Gastrocnemius medialis (tissue), 4 donors: Measurements from ENCODE around the gene SRCAP.

Experiments
- POLR2A ChIP-seq, 2 donors: fragments of 450-650 bp; IDR thresholded peaks; one replicate each; pipeline ENCODE4 v1.6.1; 2017; ENCODE audit warnings: antibody characterized with exemption in 2 of 2, mild to moderate bottlenecking in 2 of 2, moderate library complexity in 2 of 2
- TF ChIP-seq, protein P1 (sequence below), 5 experiments: fragments of 450-650 bp in 3 of 5; fragments of 200-600 bp in 2 of 5; sonication (generic) in 2 of 5; IDR thresholded peaks in 4 of 5; conservative IDR thresholded peaks in 1 of 5; 1 replicate in 4 of 5; 2 replicates in 1 of 5; pipeline ENCODE4 v1.5.1; 2016 to 2019; ENCODE audit warnings: antibody characterized with exemption in 5 of 5, mild to moderate bottlenecking in 3 of 5, moderate library complexity in 3 of 5

DNA sequence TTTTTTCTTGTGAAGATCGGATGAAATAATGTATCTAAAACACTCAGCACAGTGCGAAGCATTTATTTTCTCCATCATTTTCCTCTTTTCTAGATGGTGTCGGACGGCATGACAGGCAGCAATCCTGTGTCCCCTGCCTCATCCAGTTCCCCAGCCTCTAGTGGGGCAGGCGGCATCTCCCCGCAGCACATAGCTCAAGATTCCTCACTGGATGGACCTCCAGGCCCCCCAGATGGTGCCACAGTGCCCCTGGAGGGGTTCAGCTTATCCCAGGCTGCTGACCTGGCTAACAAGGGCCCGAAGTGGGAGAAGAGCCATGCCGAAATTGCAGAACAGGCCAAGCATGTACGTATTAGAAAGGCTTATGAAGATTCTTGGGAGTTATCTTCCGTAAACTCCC is 5.0 kb downstream of the SRCAP start:
- TF ChIP-seq, protein P1, sequence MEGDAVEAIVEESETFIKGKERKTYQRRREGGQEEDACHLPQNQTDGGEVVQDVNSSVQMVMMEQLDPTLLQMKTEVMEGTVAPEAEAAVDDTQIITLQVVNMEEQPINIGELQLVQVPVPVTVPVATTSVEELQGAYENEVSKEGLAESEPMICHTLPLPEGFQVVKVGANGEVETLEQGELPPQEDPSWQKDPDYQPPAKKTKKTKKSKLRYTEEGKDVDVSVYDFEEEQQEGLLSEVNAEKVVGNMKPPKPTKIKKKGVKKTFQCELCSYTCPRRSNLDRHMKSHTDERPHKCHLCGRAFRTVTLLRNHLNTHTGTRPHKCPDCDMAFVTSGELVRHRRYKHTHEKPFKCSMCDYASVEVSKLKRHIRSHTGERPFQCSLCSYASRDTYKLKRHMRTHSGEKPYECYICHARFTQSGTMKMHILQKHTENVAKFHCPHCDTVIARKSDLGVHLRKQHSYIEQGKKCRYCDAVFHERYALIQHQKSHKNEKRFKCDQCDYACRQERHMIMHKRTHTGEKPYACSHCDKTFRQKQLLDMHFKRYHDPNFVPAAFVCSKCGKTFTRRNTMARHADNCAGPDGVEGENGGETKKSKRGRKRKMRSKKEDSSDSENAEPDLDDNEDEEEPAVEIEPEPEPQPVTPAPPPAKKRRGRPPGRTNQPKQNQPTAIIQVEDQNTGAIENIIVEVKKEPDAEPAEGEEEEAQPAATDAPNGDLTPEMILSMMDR (IDR thresholded peaks at IDR 0.05 in 4 of 5, conservative IDR thresholded peaks at IDR 0.05 in 1 of 5): no peak
- no peak for TF ChIP-seq POLR2A (IDR thresholded peaks at IDR 0.05)
